Measurements from ENCODE around the gene PRKG1. TPM values are rescaled to one million over a fixed set of nuclear protein-coding genes. Genes with fewer than 3 reads are reported as not detected.

Gene PRKG1
- total and polyA plus RNA-seq, 2 of the 4 experiments (the other 2 are of a cell fraction): 3.5 to 18.3 TPM

DNA sequence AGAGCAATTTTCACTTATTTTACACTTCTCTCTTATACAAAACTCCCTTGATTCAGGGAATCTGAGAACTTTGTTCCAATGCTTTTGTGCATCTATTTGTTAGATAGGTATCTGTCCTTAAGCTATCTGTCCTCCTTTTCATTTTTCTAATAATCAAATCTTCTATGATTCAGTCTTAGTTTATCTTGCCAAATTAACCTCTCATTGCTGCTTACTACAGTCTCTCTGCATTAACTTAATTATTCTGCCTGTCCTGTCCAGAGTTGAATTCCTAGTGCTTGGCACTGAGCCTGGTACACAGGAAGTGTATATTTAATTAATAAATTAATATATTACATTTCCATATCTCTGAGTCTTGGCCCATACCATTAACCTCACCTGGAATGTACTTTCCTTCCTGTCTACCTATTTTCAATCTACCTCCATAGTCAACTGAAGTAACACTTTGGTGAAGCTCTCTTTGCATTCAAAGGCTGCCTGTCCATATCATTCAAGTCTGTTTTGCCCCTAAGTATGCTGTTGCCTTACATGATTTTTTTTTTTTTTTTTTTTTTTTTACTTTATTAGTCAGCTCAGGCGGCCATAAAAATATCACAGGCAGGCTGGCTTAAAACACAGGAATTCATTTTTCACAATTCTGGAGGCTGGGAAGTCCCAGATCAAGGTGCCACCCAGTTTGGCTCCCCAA is 691.1 kb downstream of the PRKG1 start:
- TF ChIP-seq, protein P1, sequence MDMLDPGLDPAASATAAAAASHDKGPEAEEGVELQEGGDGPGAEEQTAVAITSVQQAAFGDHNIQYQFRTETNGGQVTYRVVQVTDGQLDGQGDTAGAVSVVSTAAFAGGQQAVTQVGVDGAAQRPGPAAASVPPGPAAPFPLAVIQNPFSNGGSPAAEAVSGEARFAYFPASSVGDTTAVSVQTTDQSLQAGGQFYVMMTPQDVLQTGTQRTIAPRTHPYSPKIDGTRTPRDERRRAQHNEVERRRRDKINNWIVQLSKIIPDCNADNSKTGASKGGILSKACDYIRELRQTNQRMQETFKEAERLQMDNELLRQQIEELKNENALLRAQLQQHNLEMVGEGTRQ (IDR thresholded peaks at IDR 0.05; ENCODE audit: low read depth, low read length): no peak
- no peak for TF ChIP-seq ELK1 (IDR thresholded peaks at IDR 0.05; ENCODE audit: borderline replicate concordance, low read depth, low read length)
- no peaks in the 10 kb centered on the region for H3K36me3 ChIP-seq (ENCODE audit: control insufficient read depth, insufficient read depth, low read length)
- no peak overlapping the region for H4K8ac ChIP-seq (ENCODE audit: low read depth in 2 of 2, low read length in 2 of 2)
- no peak overlapping the region for H2BK15ac ChIP-seq (ENCODE audit: low read depth, low read length)
- H3K4me3 ChIP-seq (ENCODE audit: insufficient read depth, low read depth, low read length): no peak overlapping the region
- no peaks in the 10 kb centered on the region for H3K27me3 ChIP-seq (ENCODE audit: control insufficient read depth, insufficient read depth, low read length)
- H3K23ac ChIP-seq (ENCODE audit: low read depth, low read length): no peak overlapping the region
- no peak overlapping the region for H3K56ac ChIP-seq (ENCODE audit: extremely low read depth, insufficient read depth, low read length)
- ChIA-PET CTCF (interaction anchor here (0.6 to 0.8 kb wide), 2 partner anchors 15 to 286 kb away, joined by 3 read pairs; no protein-coding TSS in a partner anchor), POLR2A (ENCODE audit: unreplicated experiment) (no interaction called here)
- no peak overlapping the region for H2BK20ac ChIP-seq (ENCODE audit: low read depth, low read length)
- H3K14ac ChIP-seq (replicated peaks; ENCODE audit: low read depth, low read length): no peak overlapping the region
- H3K79me1 ChIP-seq (ENCODE audit: low read depth in 1 of 2, low read length in 2 of 2): no peaks in the 10 kb centered on the region; a peak in 1 of 4 replicates
- peaks cover 5% of the 10 kb centered on the region for H3K4me1 ChIP-seq (ENCODE audit: control insufficient read depth, insufficient read depth, low read length)
- no peak overlapping the region for H3K4me2 ChIP-seq (ENCODE audit: low read depth, low read length)
- intact Hi-C loops (cut with micrococcal nuclease): no loop called here
- H3K27ac ChIP-seq (ENCODE audit: insufficient read depth, low read length): no peak overlapping the region
- no peak overlapping the region for H3K9ac ChIP-seq (ENCODE audit: low read depth, low read length)
- no peak overlapping the region for H2BK5ac ChIP-seq (ENCODE audit: low read depth, low read length, poor library complexity, severe bottlenecking)
- no peak overlapping the region for H3K4ac ChIP-seq (ENCODE audit: low read depth, low read length)
- no peak overlapping the region for H4K5ac ChIP-seq (ENCODE audit: low read depth, low read length)
- H2AK5ac ChIP-seq (ENCODE audit: low read depth, low read length): no peak overlapping the region
- peaks cover 2% of the 10 kb centered on the region; the same call in 1 of the 2 replicates for H3K9me3 ChIP-seq (ENCODE audit: control insufficient read depth, insufficient read depth, low read length)
- BruUV-seq (replicated peaks): no TSS peak
- WGBS, 2 experiments (ENCODE audit: extremely low coverage in 2 of 2, insufficient read length in 1 of 2): 86% methylated on average over 1 of the region's 1 CpG; no CpG with 5 or more reads in 1 of the 2 experiments
- no peak overlapping the region for H2BK120ac ChIP-seq (ENCODE audit: low read depth, low read length)
- ATAC-seq (ENCODE audit: low read depth) (no peak), DNase-seq (no peak)
- in situ Hi-C loops (cut with MboI; ENCODE audit: low sequenced_read_pairs): no loop called here
- H3K18ac ChIP-seq (ENCODE audit: low read depth, low read length): no peak overlapping the region
- H4K91ac ChIP-seq (ENCODE audit: insufficient read depth, low read depth, low read length): no peak overlapping the region
- no peak overlapping the region for H2AFZ ChIP-seq (replicated peaks; ENCODE audit: low read length, poor library complexity)
- no peaks in the 10 kb centered on the region for H3K9me1 ChIP-seq (ENCODE audit: insufficient read depth, low read length)
- H4K20me1 ChIP-seq (ENCODE audit: insufficient read depth, low read length): no peaks in the 10 kb centered on the region
- dilution Hi-C loops (cut with HindIII; ENCODE audit: low sequenced_read_pairs, unreplicated experiment): no loop called here
- H2AK9ac ChIP-seq (replicated peaks; ENCODE audit: low read depth, low read length, poor library complexity): no peak overlapping the region
